GM12872 (cell line): ENCODE data around the gene LCP1.

Experiments
- CTCF ChIP-seq: IDR thresholded peaks from 3 replicates; pipeline ENCODE4 v1.5.1; 2011; ENCODE audit warnings: low read depth, mild to moderate bottlenecking, low read length, moderate library complexity; ENCODE audit not compliant: insufficient read depth

LCP1 gene

GRCh38 chr13:46116653-46117502, 65.1 kb downstream of the LCP1 start:
- no peak for TF ChIP-seq CTCF

GRCh38 chr13:46114613-46115012, 67.4 kb downstream of the LCP1 start:
- no peak for TF ChIP-seq CTCF

- TF ChIP-seq CTCF: no peak
Observed at GRCh38 chr13:46113596-46113995, 68.4 kb downstream of the LCP1 start.

GRCh38 chr13:46111151-46111550, 70.8 kb downstream of the LCP1 start:
- TF ChIP-seq CTCF: no peak

GRCh38 chr13:46109451-46109850, 72.5 kb downstream of the LCP1 start:
- no peak for TF ChIP-seq CTCF

- TF ChIP-seq CTCF: no peak
Observed at GRCh38 chr13:46106839-46107371, 75.1 kb downstream of the LCP1 start.

- no peak for TF ChIP-seq CTCF
Observed at GRCh38 chr13:46104868-46105267, 77.1 kb downstream of the LCP1 start, which contains the start of gene CPB2. Gene CPB2, minus strand, starts transcription at chr13:46105033. Its CDS starts 24 bp downstream, at chr13:46105009.
